Naive thymus-derived CD8-positive, alpha-beta T cell (primary cell): ENCODE data around the gene LUC7L3. TPM values are rescaled to one million over a fixed set of nuclear protein-coding genes. Genes with fewer than 3 reads are reported as not detected.

ENCODE experiments used
- ATAC-seq, 2 donors: fragments of 150-1000 bp; cut with Tn5 transposase in 1 of 2; sonication (Bioruptor Pico), chemical (Tn5 transposase) in 1 of 2; 1 replicate in 1 of 2; 2 replicates in 1 of 2; pipeline ENCODE4 v1.10.0; 2021; ENCODE audit warnings: mild to moderate bottlenecking in 2 of 2, moderate library complexity in 2 of 2
- POLR2A ChIA-PET: fragments of 350-600 bp; sonication (Branson Sonifier 250); formaldehyde crosslinking; loops from one replicate; lab custom pipeline; 2021; ENCODE audit warnings: antibody characterized with exemption; lab: Charles Lee
- DNase-seq, 10 donors: peaks; one replicate each; pipeline versions ENCODE4 v3.0.0 to v3.0.0-alpha.2; 2020 to 2022
- H3K27ac Mint-ChIP-seq, 10 donors: one replicate each; pipeline ENCODE4 v1.8.0; 2020 to 2022; ENCODE audit warnings: mild to moderate bottlenecking in 10 of 10, mixed read lengths in 10 of 10, moderate library complexity in 4 of 10, inconsistent platforms in 1 of 10
- H3K27me3 Mint-ChIP-seq, 5 donors: one replicate each; pipeline ENCODE4 v1.8.0; 2021 to 2022; ENCODE audit warnings: mixed read lengths in 5 of 5
- H3K36me3 Mint-ChIP-seq, 3 donors: one replicate each; pipeline ENCODE4 v1.8.0; 2020 to 2022; ENCODE audit warnings: mixed read lengths in 3 of 3, mild to moderate bottlenecking in 2 of 3, inconsistent platforms in 1 of 3
- H3K4me1 Mint-ChIP-seq, 4 donors: one replicate each; pipeline ENCODE4 v1.8.0; 2021 to 2022; ENCODE audit warnings: mixed read lengths in 4 of 4
- H3K4me3 Mint-ChIP-seq, 10 donors: one replicate each; pipeline ENCODE4 v1.8.0; 2020 to 2022; ENCODE audit warnings: mild to moderate bottlenecking in 10 of 10, mixed read lengths in 10 of 10, moderate library complexity in 6 of 10, inconsistent platforms in 1 of 10
- H3K9me3 Mint-ChIP-seq, 9 donors: one replicate each; pipeline ENCODE4 v1.8.0; 2020 to 2022; ENCODE audit warnings: mixed read lengths in 9 of 9, mild to moderate bottlenecking in 3 of 9, inconsistent platforms in 1 of 9, moderate library complexity in 1 of 9
- polyA plus RNA-seq, 3 donors: library from polyadenylated mRNA; unstranded; fragments of 300-500 nt; fragmentation: Illumina TruSeq; gene quantifications; one replicate each; pipeline ENCODE4 v1.2.3, GENCODE V29; 2021
- total RNA-seq, 8 experiments: library from RNA in 2 of 8; stranded (reverse) in 2 of 8; gene quantifications; one replicate each; pipeline ENCODE4 v1.2.3 and lab custom pipeline; 2021 to 2026

Gene LUC7L3
- total and polyA plus RNA-seq, 5 experiments from 2014 or later, result 41.6 to 345 (median 58.4) TPM

DNA sequence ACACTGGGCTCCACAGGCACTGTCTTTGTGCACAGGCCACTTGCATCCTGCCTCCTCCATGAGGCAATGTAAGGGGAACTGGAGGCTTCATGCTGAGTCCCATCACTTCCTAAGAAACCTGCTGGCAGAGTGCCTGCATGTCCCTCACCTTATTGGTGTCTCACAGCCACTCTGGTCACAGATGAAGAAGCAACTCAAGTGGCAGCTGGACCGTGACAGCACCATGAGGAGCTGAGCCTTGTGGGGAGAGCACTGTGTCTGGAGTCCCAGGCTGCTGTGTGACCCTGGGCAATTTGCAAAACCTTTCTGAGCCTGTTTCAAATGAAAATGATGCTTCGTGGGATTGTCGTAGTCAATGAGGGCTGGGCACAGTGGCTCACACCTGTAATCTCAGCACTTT is 31.2 kb upstream of the LUC7L3 start:
- Mint-ChIP-seq H3K27ac (peak overlapping the region in 1 of 10 donors; percentile 53), H3K4me3 (no peak overlapping the region), H3K27me3 (peaks cover 0 to 2% (median 0%) of the 10 kb centered on the region in 5 donors), H3K9me3 (no peaks in the 10 kb centered on the region), H3K36me3 (peaks cover 0 to 14% (median 0%) of the 10 kb centered on the region in 3 donors), H3K4me1 (no peaks in the 10 kb centered on the region)
- ATAC-seq, result no peak
- DNase-seq, result no peak
- POLR2A ChIA-PET, result no interaction called here

- Mint-ChIP-seq H3K9me3 (no peaks in the 10 kb centered on the region), H3K27ac (no peak overlapping the region), H3K36me3 (peaks cover 0 to 22% (median under 1%) of the 10 kb centered on the region in 3 donors), H3K4me1 (no peaks in the 10 kb centered on the region), H3K4me3 (no peak overlapping the region), H3K27me3 (peaks cover 0 to 2% (median 0%) of the 10 kb centered on the region in 5 donors)
- ATAC-seq (no peak), DNase-seq (no peak)
- POLR2A ChIA-PET, result no interaction called here
These were observed 30.2 kb upstream of the LUC7L3 start for GRCh38 chr17:50689251-50689650.

- peaks cover 0 to 2% (median 0%) of the 10 kb centered on the region in 5 donors for H3K27me3 Mint-ChIP-seq
- H3K9me3 Mint-ChIP-seq, result no peaks in the 10 kb centered on the region
- H3K4me3 Mint-ChIP-seq, result peak overlapping the region in 1 of 10 donors; percentile 51
- ATAC-seq, result no peak
- peaks cover 0 to under 1% (median 0%) of the 10 kb centered on the region in 4 donors for H3K4me1 Mint-ChIP-seq
- DNase-seq, result no peak
- peaks cover 0 to 31% (median 4%) of the 10 kb centered on the region in 3 donors for H3K36me3 Mint-ChIP-seq
- POLR2A ChIA-PET, result interaction anchor here (0.5 kb wide), 2 partner anchors 8 to 15 kb away, joined by 4 to 5 read pairs; no protein-coding TSS in a partner anchor
- H3K27ac Mint-ChIP-seq, result peak overlapping the region in 3 of 10 donors; percentile 22 to 76 (median 71)
These were observed 29.2 kb upstream of the LUC7L3 start for GRCh38 chr17:50689956-50690886.

GRCh38 chr17:50690887-50691549 is 28.4 kb upstream of the LUC7L3 start:
- no peak for DNase-seq
- POLR2A ChIA-PET, result interaction anchor here (0.5 kb wide), 2 partner anchors 8 to 14 kb away, joined by 4 to 5 read pairs; no protein-coding TSS in a partner anchor
- Mint-ChIP-seq H3K4me3 (no peak overlapping the region), H3K9me3 (no peaks in the 10 kb centered on the region), H3K27me3 (peaks cover 0 to 2% (median 0%) of the 10 kb centered on the region in 5 donors), H3K36me3 (peaks cover 0 to 39% (median 6%) of the 10 kb centered on the region in 3 donors), H3K27ac (peak overlapping the region in 1 of 10 donors; percentile 74), H3K4me1 (peaks cover 0 to 7% (median 0%) of the 10 kb centered on the region in 4 donors)
- no peak for ATAC-seq

- POLR2A ChIA-PET, result no interaction called here
- Mint-ChIP-seq H3K27ac (peak overlapping the region in 6 of 10 donors; percentile 25 to 82 (median 54)), H3K4me3 (no peak overlapping the region), H3K27me3 (no peaks in the 10 kb centered on the region), H3K36me3 (peaks cover 0 to 47% (median 13%) of the 10 kb centered on the region in 3 donors), H3K4me1 (peaks cover 0 to 7% (median 0%) of the 10 kb centered on the region in 4 donors), H3K9me3 (no peaks in the 10 kb centered on the region)
- no peak for ATAC-seq
- no peak for DNase-seq
These were observed 27.6 kb upstream of the LUC7L3 start for GRCh38 chr17:50691550-50692447.

GRCh38 chr17:50692448-50693035 is 26.9 kb upstream of the LUC7L3 start:
- Mint-ChIP-seq H3K9me3 (no peaks in the 10 kb centered on the region), H3K4me1 (peaks cover under 1 to 7% (median 3%) of the 10 kb centered on the region in 4 donors), H3K27me3 (no peaks in the 10 kb centered on the region), H3K4me3 (no peak overlapping the region), H3K36me3 (peaks cover 5 to 54% (median 15%) of the 10 kb centered on the region in 3 donors), H3K27ac (peak overlapping the region in 6 of 10 donors; percentile 25 to 82 (median 54))
- POLR2A ChIA-PET, result interaction anchor here (0.6 kb wide), 1 partner anchor 321 kb away, joined by 3 read pairs; no protein-coding TSS in a partner anchor
- no peak for DNase-seq
- ATAC-seq, result no peak

DNA sequence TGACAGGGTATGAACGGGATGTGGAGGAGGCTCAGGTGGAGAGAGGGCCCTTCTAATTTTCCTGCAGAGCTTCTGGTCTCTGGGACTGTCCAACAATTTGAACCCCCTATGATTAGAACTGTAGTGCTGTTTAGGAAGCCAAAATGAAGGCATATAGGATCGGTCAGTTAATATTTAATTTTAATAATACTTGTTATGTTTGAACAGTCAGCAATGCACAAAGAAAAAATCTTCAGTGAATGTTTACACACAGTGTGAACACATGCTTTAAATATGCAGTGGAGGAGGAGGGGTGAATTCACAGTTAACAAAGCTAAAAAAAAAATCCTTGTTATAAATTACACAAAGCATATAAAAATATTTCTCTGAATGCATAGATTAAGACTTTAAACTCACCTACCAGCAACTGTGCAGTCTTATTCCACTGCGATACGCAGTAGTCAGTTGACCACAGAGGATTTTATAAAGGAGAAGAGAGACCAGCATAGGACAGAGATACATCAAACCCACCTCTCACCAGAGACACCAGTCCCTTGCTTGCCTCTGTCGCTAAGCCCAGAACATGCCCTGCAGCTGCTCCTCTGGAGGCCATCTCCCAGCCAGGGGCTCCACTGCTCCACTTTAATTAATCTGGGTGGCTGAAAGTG is 26.2 kb upstream of the LUC7L3 start:
- no peaks in the 10 kb centered on the region for H3K9me3 Mint-ChIP-seq
- no peaks in the 10 kb centered on the region for H3K27me3 Mint-ChIP-seq
- H3K4me1 Mint-ChIP-seq, result peaks cover 3 to 11% (median 4%) of the 10 kb centered on the region in 4 donors
- H3K4me3 Mint-ChIP-seq, result no peak overlapping the region
- DNase-seq (no peak), ATAC-seq (no peak)
- POLR2A ChIA-PET, result interaction anchor here (0.6 kb wide), 1 partner anchor 321 kb away, joined by 3 read pairs; no protein-coding TSS in a partner anchor
- H3K36me3 Mint-ChIP-seq, result peaks cover 5 to 60% (median 15%) of the 10 kb centered on the region in 3 donors
- H3K27ac Mint-ChIP-seq, result peak overlapping the region in 1 of 10 donors; percentile 82

GRCh38 chr17:50696365-50696879 is 23.0 kb upstream of the LUC7L3 start:
- H3K4me1 Mint-ChIP-seq, result peaks cover 11 to 15% (median 12%) of the 10 kb centered on the region in 4 donors
- peak overlapping the region in 4 of 10 donors; percentile 23 to 51 (median 36) for H3K27ac Mint-ChIP-seq
- H3K36me3 Mint-ChIP-seq, result peaks cover 5 to 89% (median 18%) of the 10 kb centered on the region in 3 donors
- H3K9me3 Mint-ChIP-seq, result no peaks in the 10 kb centered on the region
- no peak overlapping the region for H3K4me3 Mint-ChIP-seq
- DNase-seq (no peak), ATAC-seq (no peak)
- POLR2A ChIA-PET, result interaction anchor here (1.5 kb wide), 2 partner anchors 8 to 23 kb away, joined by 4 read pairs; partner anchors contain the start of gene LUC7L3
- no peaks in the 10 kb centered on the region for H3K27me3 Mint-ChIP-seq

DNA sequence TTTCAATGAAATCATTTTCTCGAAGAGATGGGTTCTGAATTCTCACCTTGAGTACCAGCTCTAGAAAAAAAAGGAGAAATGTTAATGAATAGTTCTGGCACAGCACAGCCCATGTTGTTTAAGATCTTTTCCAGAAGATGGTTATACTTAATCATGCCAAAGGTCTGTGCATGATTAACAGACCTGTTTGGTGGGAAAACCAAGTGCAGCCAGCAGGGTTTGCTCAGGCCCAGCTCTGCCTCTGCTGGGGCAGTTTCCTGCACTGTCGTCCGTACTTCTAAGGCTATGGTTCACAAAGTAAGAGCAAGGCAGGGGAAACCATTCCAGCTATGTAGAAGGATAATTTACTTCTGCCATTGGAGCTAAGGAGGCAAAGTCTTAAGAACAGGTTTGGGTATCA is 22.3 kb upstream of the LUC7L3 start:
- POLR2A ChIA-PET, result interaction anchor here (0.7 to 1.5 kb wide), 3 partner anchors 8 to 22 kb away, joined by 4 read pairs; partner anchors contain the start of gene LUC7L3
- Mint-ChIP-seq H3K27me3 (no peaks in the 10 kb centered on the region), H3K9me3 (no peaks in the 10 kb centered on the region), H3K4me3 (no peak overlapping the region), H3K27ac (peak overlapping the region in 7 of 10 donors; percentile 2 to 48 (median 23)), H3K4me1 (peaks cover 13 to 21% (median 16%) of the 10 kb centered on the region in 4 donors), H3K36me3 (peaks cover 5 to 92% (median 18%) of the 10 kb centered on the region in 3 donors)
- ATAC-seq (no peak), DNase-seq (no peak)

- DNase-seq, result no peak
- Mint-ChIP-seq H3K9me3 (no peaks in the 10 kb centered on the region), H3K4me3 (no peak overlapping the region), H3K27me3 (no peaks in the 10 kb centered on the region), H3K27ac (peak overlapping the region in 3 of 10 donors; percentile 53 to 60 (median 53)), H3K4me1 (peaks cover 13 to 25% (median 22%) of the 10 kb centered on the region in 4 donors), H3K36me3 (peaks cover 5 to 90% (median 18%) of the 10 kb centered on the region in 3 donors)
- peak in 1 of 2 donors; percentile 42 for ATAC-seq
- POLR2A ChIA-PET, result interaction anchor here (0.7 to 1.5 kb wide), 2 partner anchors 9 to 21 kb away, joined by 4 read pairs; partner anchors contain the start of gene LUC7L3
These were observed 21.6 kb upstream of the LUC7L3 start for GRCh38 chr17:50697663-50698272.
